Breast epithelium (tissue), 3 donors: ENCODE measurements around the gene CDH23.

Source experiments
- CTCF ChIP-seq, 3 donors: fragments of 450-650 bp; IDR thresholded peaks; one replicate each; pipeline ENCODE4 v1.5.1; 2016 to 2017; ENCODE audit warnings: antibody characterized with exemption in 3 of 3, mild to moderate bottlenecking in 3 of 3, moderate library complexity in 3 of 3
- POLR2A ChIP-seq: fragments of 450-650 bp; IDR thresholded peaks from one replicate; pipeline ENCODE4 v1.6.1; 2016; ENCODE audit warnings: antibody characterized with exemption, mild to moderate bottlenecking, moderate library complexity
- POLR2AphosphoS5 ChIP-seq, 3 donors: sonication (generic); formaldehyde crosslinking; IDR thresholded peaks; one replicate each; pipeline ENCODE4 v1.6.1; 2017; ENCODE audit warnings: antibody characterized with exemption in 3 of 3

- TF ChIP-seq CTCF (IDR thresholded peaks at IDR 0.05) (no peak), POLR2AphosphoS5 (IDR thresholded peaks at IDR 0.05) (no peak), POLR2A (no peak)
These were observed 59.9 kb downstream of the CDH23 start for GRCh38 chr10:71456631-71457030.
